GM23248 (cell line): ENCODE data around the gene PFDN6.

Source experiments
- EZH2 ChIP-seq: fragments of 200-600 bp; sonication (generic); IDR thresholded peaks from 2 replicates; pipeline ENCODE4 v1.6.1; 2018; ENCODE audit warnings: antibody characterized with exemption, mild to moderate bottlenecking; ENCODE audit not compliant: insufficient read depth, poor library complexity, severe bottlenecking
- EZH2phosphoT487 ChIP-seq: fragments of 200-600 bp; sonication (generic); IDR thresholded peaks from 2 replicates; pipeline ENCODE4 v1.6.1; 2018; ENCODE audit warnings: antibody characterized with exemption, moderate library complexity, mild to moderate bottlenecking, low read depth; ENCODE audit not compliant: insufficient read depth

GRCh38 chr6:33292996-33293682 is 3.7 kb downstream of the PFDN6 start:
- TF ChIP-seq EZH2: no peak
- no peak for TF ChIP-seq EZH2phosphoT487
